ENCODE measurements around the gene GFRA1.

Gene GFRA1

GRCh38 chr10:116156819-116157218 is 116.2 kb downstream of the GFRA1 start:
- DNase-seq = no peak

GRCh38 chr10:116155191-116155590 is 117.8 kb downstream of the GFRA1 start:
- DNase-seq = no peak

- DNase-seq = no peak
These were observed 118.4 kb downstream of the GFRA1 start for GRCh38 chr10:116154651-116155050.

GRCh38 chr10:116151076-116151475 is 121.9 kb downstream of the GFRA1 start:
- no peak for DNase-seq

- DNase-seq = no peak
These were observed 122.4 kb downstream of the GFRA1 start for GRCh38 chr10:116150606-116151005.

GRCh38 chr10:116147147-116147905 is 125.7 kb downstream of the GFRA1 start:
- DNase-seq = no peak

- no peak for DNase-seq
These were observed 126.5 kb downstream of the GFRA1 start for GRCh38 chr10:116146372-116147140.

GRCh38 chr10:116143673-116144222 is 129.3 kb downstream of the GFRA1 start:
- DNase-seq = no peak

- DNase-seq = no peak
These were observed 131.2 kb downstream of the GFRA1 start for GRCh38 chr10:116141855-116142254.

- DNase-seq = no peak
These were observed 131.8 kb downstream of the GFRA1 start for GRCh38 chr10:116141246-116141645.

- no peak for DNase-seq
These were observed 133.1 kb downstream of the GFRA1 start for GRCh38 chr10:116139886-116140285.

GRCh38 chr10:116138897-116139296 is 134.1 kb downstream of the GFRA1 start:
- no peak for DNase-seq

- DNase-seq = no peak
These were observed 136.7 kb downstream of the GFRA1 start for GRCh38 chr10:116136261-116136660.

GRCh38 chr10:116134322-116134721 is 138.7 kb downstream of the GFRA1 start:
- no peak for DNase-seq

- DNase-seq = no peak
These were observed 139.4 kb downstream of the GFRA1 start for GRCh38 chr10:116133634-116134033.

- no peak for DNase-seq
These were observed 140.1 kb downstream of the GFRA1 start for GRCh38 chr10:116132780-116133399.

- DNase-seq = no peak
These were observed 143.0 kb downstream of the GFRA1 start for GRCh38 chr10:116130006-116130405.

- DNase-seq = no peak
These were observed 145.9 kb downstream of the GFRA1 start for GRCh38 chr10:116126954-116127695.

GRCh38 chr10:116126239-116126638 is 146.8 kb downstream of the GFRA1 start:
- DNase-seq = no peak

- no peak for DNase-seq
These were observed 147.8 kb downstream of the GFRA1 start for GRCh38 chr10:116125180-116125579.

- DNase-seq = no peak
These were observed 148.2 kb downstream of the GFRA1 start for GRCh38 chr10:116124777-116125176.

- DNase-seq = no peak
These were observed 150.3 kb downstream of the GFRA1 start for GRCh38 chr10:116122664-116123063.
